Ishikawa (cell line): ENCODE measurements around the gene SERPINI1.

Experiments
- CEBPB ChIP-seq: IDR thresholded peaks from 2 replicates; pipeline ENCODE4 v1.6.1; 2012
- CREB1 ChIP-seq: IDR thresholded peaks from 2 replicates; pipeline ENCODE4 v1.6.1; 2012; ENCODE audit warnings: low read depth
- EGR1 ChIP-seq: IDR thresholded peaks from 2 replicates; pipeline ENCODE4 v1.6.1; 2012
- EP300 ChIP-seq: IDR thresholded peaks from 2 replicates; pipeline ENCODE4 v1.6.1; 2012; ENCODE audit warnings: borderline replicate concordance
- FOXM1 ChIP-seq: IDR thresholded peaks from 2 replicates; pipeline ENCODE4 v1.6.1; 2012; ENCODE audit warnings: low read depth, borderline replicate concordance
- MAX ChIP-seq: IDR thresholded peaks from 2 replicates; pipeline ENCODE4 v1.6.1; 2012
- NFIC ChIP-seq: IDR thresholded peaks from 2 replicates; pipeline ENCODE4 v1.6.1; 2012
- RAD21 ChIP-seq: IDR thresholded peaks from 2 replicates; pipeline ENCODE4 v1.6.1; 2012; ENCODE audit warnings: low read depth
- TAF1 ChIP-seq: IDR thresholded peaks from 2 replicates; pipeline ENCODE4 v1.6.1; 2012; ENCODE audit warnings: low read depth, mild to moderate bottlenecking
- TCF12 ChIP-seq: IDR thresholded peaks from 2 replicates; pipeline ENCODE4 v1.6.1; 2012; ENCODE audit warnings: low read depth
- TEAD4 ChIP-seq: IDR thresholded peaks from 2 replicates; pipeline ENCODE4 v1.6.1; 2012
- USF1 ChIP-seq: IDR thresholded peaks from 2 replicates; pipeline ENCODE4 v1.6.1; 2012
- YY1 ChIP-seq: IDR thresholded peaks from 2 replicates; pipeline ENCODE4 v1.6.1; 2012; ENCODE audit warnings: low read depth
- ZBTB7A ChIP-seq: IDR thresholded peaks from 2 replicates; pipeline ENCODE4 v1.6.1; 2012; ENCODE audit warnings: low read depth
- TF ChIP-seq, protein P1 (sequence below): IDR thresholded peaks from 2 replicates; pipeline ENCODE4 v1.6.1; 2012; ENCODE audit warnings: low read depth, mild to moderate bottlenecking

Gene SERPINI1

GRCh38 chr3:167732313-167733065 lies 3.0 kb upstream of the SERPINI1 start:
- no peak for TF ChIP-seq EGR1
- no peak for TF ChIP-seq TAF1

DNA sequence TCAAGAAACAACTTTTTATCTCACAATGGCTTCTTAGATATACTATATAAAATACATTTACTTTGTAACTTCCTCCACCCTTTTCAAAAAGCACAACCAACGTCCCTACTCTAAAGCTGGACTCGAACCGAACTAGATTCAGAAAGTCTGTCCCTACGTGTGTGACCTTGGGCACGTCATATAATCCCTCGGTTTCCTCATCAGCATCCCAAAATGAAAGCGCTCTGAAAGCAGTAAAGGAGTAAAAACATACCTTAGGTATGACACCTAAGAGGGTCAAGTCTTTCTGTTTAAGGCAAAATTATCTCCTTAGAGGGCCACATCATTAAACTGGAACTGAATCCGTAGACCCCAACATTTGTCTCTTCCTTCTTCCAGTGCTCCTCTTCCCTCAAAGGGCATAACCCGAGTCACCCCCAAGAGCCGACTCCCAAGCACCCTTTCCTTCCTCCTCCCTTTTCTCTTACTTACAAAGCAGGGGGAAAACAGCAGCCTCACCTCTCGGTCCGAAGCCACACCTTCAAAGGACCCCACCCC lies 1.5 kb upstream of the SERPINI1 start:
- no peak for TF ChIP-seq TCF12
- 0 out of 2 replicates have a peak, but pooled peaks have one; percentile 9 for TF ChIP-seq CREB1
- TF ChIP-seq, protein P1, sequence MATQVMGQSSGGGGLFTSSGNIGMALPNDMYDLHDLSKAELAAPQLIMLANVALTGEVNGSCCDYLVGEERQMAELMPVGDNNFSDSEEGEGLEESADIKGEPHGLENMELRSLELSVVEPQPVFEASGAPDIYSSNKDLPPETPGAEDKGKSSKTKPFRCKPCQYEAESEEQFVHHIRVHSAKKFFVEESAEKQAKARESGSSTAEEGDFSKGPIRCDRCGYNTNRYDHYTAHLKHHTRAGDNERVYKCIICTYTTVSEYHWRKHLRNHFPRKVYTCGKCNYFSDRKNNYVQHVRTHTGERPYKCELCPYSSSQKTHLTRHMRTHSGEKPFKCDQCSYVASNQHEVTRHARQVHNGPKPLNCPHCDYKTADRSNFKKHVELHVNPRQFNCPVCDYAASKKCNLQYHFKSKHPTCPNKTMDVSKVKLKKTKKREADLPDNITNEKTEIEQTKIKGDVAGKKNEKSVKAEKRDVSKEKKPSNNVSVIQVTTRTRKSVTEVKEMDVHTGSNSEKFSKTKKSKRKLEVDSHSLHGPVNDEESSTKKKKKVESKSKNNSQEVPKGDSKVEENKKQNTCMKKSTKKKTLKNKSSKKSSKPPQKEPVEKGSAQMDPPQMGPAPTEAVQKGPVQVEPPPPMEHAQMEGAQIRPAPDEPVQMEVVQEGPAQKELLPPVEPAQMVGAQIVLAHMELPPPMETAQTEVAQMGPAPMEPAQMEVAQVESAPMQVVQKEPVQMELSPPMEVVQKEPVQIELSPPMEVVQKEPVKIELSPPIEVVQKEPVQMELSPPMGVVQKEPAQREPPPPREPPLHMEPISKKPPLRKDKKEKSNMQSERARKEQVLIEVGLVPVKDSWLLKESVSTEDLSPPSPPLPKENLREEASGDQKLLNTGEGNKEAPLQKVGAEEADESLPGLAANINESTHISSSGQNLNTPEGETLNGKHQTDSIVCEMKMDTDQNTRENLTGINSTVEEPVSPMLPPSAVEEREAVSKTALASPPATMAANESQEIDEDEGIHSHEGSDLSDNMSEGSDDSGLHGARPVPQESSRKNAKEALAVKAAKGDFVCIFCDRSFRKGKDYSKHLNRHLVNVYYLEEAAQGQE, result no peak
- TF ChIP-seq EGR1, result no peak

GRCh38 chr3:167734498-167735232 lies 856 bp upstream of the SERPINI1 start, which contains the start of gene PDCD10:
Gene PDCD10 (minus strand): TSS chr3:167734892. CDS start chr3:167720157, 14,735 bp downstream.
- peak; percentile 63; the same call in 1 of the 2 replicates for TF ChIP-seq CREB1
- TF ChIP-seq USF1, result no peak
- TF ChIP-seq YY1, result no peak; the same call in none of the 2 replicates
- TF ChIP-seq TAF1, result peak; percentile 93
- 0 out of 2 replicates have a peak, but pooled peaks have one; percentile 35 for TF ChIP-seq ZBTB7A
- TF ChIP-seq TEAD4, result peak; percentile 55; the same call in 1 of the 2 replicates
- peak; percentile 29; the same call in 1 of the 2 replicates for TF ChIP-seq TCF12
- TF ChIP-seq EGR1, result peak; percentile 73

DNA sequence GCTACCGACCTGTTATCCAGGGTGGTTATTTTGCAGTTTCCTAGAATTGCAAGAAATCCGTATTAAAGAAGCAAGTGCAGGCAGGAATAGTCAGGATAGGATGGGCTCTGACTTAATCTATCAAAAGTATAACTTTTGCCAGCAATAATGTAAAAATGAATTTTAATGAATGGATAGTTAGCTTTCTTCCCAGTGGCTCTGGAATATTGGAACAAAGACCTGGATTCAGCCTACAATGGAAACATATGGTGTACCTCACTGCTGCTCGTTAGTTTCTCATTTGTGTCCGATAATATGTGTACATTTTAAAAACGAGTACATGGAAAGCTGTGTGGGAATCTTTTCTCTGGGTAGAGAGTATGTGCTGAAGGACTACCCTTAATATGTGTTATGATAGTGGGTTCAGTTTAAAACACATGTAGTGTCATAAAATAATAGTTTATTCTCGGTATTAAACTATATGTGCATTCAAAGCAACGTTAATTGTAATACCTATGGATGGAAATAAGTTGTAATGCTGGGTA lies 805 bp downstream of the SERPINI1 start:
- TF ChIP-seq YY1 (no peak), CREB1 (no peak), EP300 (no peak), ZBTB7A (no peak), MAX (no peak)
- TF ChIP-seq, protein P1, result no peak

- TF ChIP-seq ZBTB7A (no peak), CEBPB (no peak)
Observed at GRCh38 chr3:167736997-167737396, 1.5 kb downstream of the SERPINI1 start.

GRCh38 chr3:167738037-167738436 lies 2.5 kb downstream of the SERPINI1 start:
- no peak for TF ChIP-seq CEBPB
- TF ChIP-seq YY1, result no peak
- TF ChIP-seq TCF12, result no peak
- no peak for TF ChIP-seq USF1
- TF ChIP-seq TAF1, result no peak
- no peak for TF ChIP-seq ZBTB7A
- TF ChIP-seq EGR1, result no peak
- TF ChIP-seq CREB1, result no peak
- no peak for TF ChIP-seq NFIC
- TF ChIP-seq, protein P1, result no peak
- TF ChIP-seq FOXM1, result no peak
- TF ChIP-seq TEAD4, result no peak
- TF ChIP-seq MAX, result no peak
- TF ChIP-seq EP300, result no peak
- no peak for TF ChIP-seq RAD21
